GM13976 (cell line): ENCODE data around the gene TMEM59L.

ENCODE experiments used
- DNase-seq: peaks from one replicate; pipeline ENCODE4 v3.0.0; 2012; ENCODE audit warnings: low spot score
- CTCF ChIP-seq: IDR thresholded peaks from 2 replicates; pipeline ENCODE4 v1.5.1; 2012; ENCODE audit warnings: borderline replicate concordance, mild to moderate bottlenecking; ENCODE audit not compliant: insufficient read depth; ENCODE audit errors: extremely low read depth, missing control alignments, control extremely low read depth
- in situ Hi-C: fragments of 300-500 bp; cut with MboI; formaldehyde crosslinking; loops from one replicate; pipeline ENCODE4 v1.12.0; 2022; ENCODE audit warnings: low sequenced_read_pairs, mixed read lengths, inconsistent platforms; ENCODE audit not compliant: unreplicated experiment

Gene TMEM59L

GRCh38 chr19:18666784-18667183 lies 54.1 kb downstream of the TMEM59L start:
- in situ Hi-C loops = no loop called here
- no peak for TF ChIP-seq CTCF
- no peak for DNase-seq

GRCh38 chr19:18667531-18668251 lies 55.0 kb downstream of the TMEM59L start:
- in situ Hi-C loops = no loop called here
- no peak for TF ChIP-seq CTCF
- DNase-seq = no peak

GRCh38 chr19:18668252-18668631 lies 55.6 kb downstream of the TMEM59L start:
- in situ Hi-C loops = no loop called here
- no peak for DNase-seq
- TF ChIP-seq CTCF = no peak

- no peak for TF ChIP-seq CTCF
- DNase-seq = no peak
- in situ Hi-C loops = no loop called here
These were observed 56.3 kb downstream of the TMEM59L start for GRCh38 chr19:18668744-18669523.

- no peak for TF ChIP-seq CTCF
- in situ Hi-C loops = no loop called here
- DNase-seq = no peak
These were observed 56.8 kb downstream of the TMEM59L start for GRCh38 chr19:18669524-18669817.

GRCh38 chr19:18669883-18670282 lies 57.2 kb downstream of the TMEM59L start:
- no peak for TF ChIP-seq CTCF
- no peak for DNase-seq
- in situ Hi-C loops = no loop called here
